Fibroblast of skin of left quadriceps (primary cell): ENCODE data around the gene ARSD.
A peak's percentile ranks its signal among the peaks of the same experiment; 100 is the strongest.
"Not testable (repeated sequence)": the region's sequence is repeated elsewhere in the genome, so short reads cannot be mapped to it uniquely, and the experiment has no call there.

Experiments
- DNase-seq, 2 experiments: peaks; one replicate each; pipeline ENCODE4 v3.0.0-alpha.2; 2013; ENCODE audit warnings: low read depth in 2 of 2

The ARSD gene, protein sequence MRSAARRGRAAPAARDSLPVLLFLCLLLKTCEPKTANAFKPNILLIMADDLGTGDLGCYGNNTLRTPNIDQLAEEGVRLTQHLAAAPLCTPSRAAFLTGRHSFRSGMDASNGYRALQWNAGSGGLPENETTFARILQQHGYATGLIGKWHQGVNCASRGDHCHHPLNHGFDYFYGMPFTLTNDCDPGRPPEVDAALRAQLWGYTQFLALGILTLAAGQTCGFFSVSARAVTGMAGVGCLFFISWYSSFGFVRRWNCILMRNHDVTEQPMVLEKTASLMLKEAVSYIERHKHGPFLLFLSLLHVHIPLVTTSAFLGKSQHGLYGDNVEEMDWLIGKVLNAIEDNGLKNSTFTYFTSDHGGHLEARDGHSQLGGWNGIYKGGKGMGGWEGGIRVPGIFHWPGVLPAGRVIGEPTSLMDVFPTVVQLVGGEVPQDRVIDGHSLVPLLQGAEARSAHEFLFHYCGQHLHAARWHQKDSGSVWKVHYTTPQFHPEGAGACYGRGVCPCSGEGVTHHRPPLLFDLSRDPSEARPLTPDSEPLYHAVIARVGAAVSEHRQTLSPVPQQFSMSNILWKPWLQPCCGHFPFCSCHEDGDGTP

DNA sequence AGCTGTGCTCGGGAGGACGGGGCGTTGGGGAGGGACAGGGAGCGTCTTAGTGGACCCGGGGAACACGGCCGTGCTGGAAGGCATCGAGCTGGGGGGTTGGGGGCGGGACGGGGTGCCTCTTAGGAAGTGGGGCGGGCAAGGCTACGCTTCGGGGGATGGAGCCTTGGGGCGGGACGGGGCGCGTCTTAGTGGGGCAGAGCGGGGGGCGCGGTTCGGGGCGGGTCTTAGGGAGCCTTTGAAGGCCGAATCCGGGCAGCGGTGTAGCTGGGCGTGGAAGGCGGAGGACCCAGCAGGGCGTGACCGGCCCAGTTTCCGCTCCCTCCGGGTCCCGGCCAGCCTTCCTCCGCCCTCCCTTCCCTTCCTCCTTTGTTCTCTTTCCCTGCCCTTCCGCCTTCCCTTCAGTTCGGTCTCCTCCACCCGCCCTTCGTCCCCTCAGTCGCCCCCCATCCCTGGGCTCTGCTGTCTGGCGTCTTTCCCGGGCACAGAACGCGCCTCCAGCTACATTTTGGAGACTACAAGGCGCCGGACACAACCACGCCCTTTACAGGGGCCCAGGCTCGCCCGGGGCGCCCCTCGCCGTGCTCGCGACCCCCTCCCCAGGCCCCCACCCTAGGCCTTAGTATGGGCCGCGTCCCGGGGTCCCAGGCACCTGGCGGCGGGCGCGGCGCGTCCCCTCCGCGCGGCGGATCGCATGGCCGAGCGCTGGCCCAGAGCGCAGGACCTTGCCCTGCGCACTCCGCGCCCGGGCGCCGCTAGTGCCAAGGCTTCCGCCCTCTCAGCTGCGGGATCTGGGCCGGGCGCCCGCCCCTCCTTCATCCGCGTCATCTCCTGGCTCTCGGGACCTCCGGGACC is at the start of gene ARSD:
ARSD (minus strand) TSS at position 757 of the 852 bp plus-strand sequence; CDS start at position 693, 64 bp downstream.
- peak; percentile 67 to 68 for DNase-seq

DNA sequence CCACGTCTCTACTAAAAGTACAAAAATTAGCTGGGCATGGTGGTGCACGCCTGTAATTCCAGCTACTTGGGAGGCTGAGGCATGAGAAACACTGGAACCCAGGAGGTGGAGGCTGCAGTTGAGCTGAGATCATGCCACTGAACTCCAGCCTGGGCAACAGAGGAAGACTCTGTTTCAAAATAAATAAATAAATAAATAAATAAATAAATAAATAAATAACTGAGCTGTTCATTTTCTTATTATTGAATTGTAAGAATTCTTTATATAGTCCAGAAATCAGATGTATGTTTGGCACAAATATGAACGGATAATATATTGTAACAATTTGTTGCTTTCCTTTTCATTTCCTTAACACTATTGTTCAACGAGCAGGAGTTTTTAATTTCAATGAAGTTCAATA is 49.5 kb upstream of the ARSD start:
- not testable (repeated sequence) for DNase-seq

DNA sequence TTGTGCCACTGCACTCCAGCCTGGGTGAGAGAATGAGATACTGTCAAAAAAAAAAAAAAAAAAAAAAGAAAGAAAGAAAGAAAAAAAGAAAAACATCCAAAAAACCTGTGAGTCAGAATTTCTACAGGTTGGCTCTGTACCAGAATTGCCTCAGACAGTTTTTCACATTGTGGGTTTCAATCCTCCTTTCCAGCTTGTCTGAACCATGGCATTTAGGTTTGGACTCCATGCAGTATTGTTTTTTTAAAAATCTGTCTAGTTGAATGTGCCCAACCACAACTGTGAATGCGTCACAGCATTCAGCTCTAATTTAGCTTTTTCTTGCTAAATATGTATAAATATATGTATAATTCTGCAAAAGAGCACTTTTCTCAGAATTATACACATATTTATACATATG is 45.8 kb upstream of the ARSD start:
- no peak for DNase-seq

DNA sequence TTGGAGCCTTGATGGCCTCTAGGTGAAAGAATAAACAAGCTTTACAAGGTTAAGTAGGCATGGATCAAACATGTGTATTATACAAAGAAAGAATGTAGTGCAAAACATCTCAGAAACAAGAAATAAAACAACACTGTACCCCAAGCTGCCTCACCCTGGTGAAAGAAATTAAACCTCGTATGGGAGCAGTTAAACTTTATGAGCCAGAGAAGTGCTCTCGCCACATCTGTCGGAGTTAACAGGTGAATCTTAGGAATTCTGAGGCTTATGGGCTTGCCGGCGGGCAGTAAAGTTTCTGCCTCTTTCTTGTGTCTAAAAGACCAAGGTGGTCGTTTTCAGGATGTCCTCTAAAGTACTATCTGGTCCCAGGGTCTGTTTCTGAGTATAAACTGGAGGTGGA is 43.3 kb upstream of the ARSD start:
- DNase-seq, result no peak

DNA sequence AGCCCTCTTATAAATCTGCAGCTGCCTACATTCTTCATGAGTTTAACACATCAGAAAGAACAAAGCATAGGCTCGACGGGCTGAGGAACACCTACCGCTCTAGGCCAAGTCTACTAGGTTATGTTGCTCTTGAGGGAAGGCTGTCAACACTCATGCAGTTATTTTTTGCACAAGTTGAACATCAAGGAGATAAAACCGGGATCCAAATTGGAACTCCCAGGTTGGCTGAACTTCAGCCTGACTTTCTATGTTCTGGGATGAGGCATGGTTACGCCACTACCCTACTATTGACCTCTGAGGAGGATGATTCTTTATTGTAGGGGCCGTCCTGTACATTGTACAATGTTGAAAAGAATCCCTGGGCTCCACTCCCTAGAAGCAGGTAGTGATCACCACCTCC is 39.9 kb upstream of the ARSD start:
- DNase-seq, result no peak

DNA sequence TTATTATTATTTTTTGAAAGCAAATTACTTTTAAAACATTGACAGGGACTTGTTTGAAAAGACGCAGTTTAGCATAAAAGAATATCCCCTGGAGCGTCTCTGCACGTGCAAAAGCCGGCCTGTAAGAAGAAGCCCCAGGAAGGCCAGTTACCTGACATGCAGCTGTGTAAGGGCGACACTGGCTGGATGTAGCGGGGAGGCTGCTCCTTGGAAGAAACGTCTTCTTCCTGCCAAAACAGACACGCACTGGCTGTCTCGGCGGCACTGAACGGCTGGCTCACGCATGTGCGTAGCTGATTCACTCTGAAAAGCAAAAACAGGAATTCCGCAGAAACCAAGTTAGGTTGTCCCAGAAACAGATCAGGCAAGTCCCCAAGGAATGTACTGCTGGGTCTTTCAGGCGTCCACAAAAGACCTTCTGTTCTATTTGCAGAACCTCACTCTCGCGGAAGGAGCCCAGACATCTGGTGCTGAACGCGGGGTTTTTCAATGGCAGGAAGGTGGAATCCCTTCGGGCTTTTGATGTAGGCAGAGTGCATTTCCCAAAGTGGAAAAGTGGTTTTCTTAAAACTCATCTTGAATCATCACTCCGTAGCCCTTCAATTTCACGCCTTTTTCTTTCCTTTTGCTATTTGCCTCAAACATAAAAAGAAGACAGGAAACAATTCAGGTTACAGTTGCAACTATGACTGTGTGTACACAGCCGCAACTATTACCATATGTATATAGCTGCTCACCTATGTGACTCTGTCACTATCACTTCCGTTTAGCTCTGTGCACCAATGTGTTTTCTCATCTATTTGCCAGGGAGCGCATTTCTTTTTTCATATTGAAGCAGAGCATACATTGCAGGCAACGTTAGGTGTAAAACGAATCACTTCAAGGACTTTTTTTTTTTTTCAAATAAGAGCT is 39.1 kb upstream of the ARSD start:
- DNase-seq, result peak in 1 of 2 experiments; percentile 5

DNA sequence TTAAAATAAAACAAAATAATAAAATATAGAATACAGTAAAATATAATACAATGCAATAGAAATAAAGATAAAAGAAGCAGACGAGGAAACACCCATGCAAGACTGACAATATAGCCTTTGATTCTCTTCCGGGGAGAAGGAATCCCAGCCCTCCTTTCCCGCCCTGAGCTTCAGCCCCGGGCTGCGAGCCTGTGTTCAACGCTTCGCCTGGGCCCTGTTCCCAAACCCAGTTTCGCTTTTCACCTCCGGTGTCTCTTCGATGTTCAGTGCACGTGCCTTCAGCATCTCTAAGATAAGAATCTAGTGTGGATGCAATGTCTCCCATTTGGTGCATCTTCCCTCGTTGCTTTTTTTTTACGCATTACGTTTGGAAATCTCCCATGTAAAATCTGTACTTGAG is 38.4 kb upstream of the ARSD start:
- no peak for DNase-seq

DNA sequence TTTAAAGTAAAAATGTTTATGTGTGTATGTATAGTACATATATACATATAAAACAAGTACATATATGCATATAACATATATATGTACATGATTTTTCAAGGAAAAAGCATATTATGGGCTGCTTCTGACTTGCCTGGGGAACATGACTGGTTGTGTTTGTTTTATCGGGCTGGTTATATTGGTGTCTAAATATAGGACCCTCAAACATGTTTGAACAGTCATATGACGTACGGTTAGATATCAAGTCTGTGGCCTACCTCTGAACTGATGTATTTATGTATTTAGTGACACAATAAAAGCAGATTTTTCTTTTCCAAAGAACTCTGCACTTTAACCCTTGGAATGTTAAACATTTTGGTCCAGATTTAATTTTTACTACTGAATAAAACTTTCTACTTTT is 37.9 kb upstream of the ARSD start:
- DNase-seq, result no peak

DNA sequence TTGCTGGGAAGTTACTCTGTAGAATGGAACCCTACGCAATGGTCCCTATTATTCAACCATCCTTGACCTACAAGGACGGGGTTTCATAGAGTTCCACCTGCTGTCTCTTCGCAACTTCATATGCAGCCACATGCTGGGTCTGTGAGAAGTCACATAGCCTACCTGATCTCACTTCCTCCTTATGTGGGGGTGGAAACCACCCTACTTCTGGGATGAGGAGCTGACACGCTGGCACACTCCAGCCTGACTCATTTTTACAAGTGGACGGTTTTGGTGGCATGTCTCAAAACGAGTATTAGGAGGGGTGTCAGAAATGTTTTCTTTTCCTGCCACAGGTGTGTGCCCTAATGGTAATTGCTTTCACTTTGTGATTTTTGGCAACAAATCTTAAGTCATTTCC is 36.8 kb upstream of the ARSD start:
- no peak for DNase-seq

DNA sequence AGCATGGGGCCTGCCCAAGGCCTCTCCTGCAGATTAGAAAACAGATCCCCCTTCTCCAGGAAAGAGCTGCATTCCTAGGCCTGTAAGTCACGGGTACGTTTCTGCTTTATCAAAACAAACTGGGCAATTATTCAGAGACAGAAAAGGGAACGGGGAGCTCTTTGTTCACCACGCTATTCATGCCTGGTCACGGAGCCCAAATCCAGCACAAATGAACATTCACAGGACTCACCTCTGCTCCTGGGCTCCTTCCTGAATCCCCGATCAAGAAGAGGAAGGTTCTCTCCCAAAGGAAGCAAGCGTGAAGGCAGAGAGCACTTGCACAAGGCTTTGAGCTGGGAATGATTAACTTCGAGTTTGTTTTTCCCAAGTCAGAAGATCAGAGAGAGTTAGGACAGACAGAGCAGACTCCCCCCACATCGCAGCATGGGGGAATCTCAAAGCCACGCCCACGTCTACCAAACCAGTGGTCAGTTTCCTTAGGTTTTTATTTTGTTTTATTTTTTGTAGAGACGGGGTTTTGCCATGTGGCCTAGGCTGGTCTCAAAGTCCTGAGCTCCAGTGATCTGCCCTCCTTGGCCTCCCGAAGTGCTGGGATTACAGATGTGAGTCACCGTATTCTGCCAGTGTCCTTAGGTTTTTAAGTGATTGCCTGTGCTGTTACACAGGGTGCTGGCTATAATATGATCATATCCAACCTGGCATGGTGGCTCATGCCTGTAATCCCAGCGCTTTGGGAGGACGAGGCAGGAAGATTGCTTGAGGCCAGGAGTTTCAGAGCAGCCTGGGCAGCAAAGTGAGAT is 35.1 kb upstream of the ARSD start:
- DNase-seq, result peak; percentile 13 to 20

DNA sequence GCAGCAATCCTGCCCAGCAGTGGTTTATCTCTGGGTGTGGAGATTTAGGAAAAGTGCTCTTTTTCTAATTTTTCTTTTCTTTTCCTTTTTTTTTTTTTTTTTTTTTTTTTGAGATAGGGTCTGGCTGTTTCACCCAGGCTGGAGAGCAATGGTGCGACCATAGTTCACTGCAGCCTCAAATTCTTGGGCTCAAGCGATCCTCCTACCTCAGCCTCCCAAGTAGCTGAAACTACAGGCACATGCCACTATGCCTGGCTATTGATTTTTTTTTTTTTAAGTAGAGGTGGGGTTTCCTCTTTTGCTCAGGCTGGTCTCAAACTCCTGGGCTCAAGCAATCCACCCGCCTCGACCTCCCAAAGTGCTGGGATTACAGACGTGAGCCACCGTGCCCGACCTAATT is 34.3 kb upstream of the ARSD start:
- DNase-seq, result not testable (repeated sequence)

DNA sequence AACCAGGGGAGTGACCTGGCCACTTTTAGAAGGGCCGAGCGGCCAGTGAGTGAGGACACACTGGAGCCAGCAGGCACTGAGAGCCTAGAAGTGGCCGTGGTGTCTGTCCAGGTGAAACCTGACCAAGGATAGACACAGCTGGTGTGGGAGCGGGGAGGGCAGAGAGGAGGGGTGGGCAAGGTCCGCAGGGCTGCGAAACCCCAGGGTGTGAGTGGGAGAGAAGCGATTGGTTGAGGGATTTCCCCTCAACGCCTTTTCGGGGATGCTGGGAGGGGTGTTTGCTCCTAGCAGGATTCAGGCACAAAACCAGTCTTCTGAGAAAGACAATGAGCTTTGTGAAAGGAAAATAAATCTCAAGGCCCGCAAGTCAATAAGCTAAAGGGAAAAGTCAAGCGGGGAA is 33.2 kb upstream of the ARSD start:
- DNase-seq, result no peak

DNA sequence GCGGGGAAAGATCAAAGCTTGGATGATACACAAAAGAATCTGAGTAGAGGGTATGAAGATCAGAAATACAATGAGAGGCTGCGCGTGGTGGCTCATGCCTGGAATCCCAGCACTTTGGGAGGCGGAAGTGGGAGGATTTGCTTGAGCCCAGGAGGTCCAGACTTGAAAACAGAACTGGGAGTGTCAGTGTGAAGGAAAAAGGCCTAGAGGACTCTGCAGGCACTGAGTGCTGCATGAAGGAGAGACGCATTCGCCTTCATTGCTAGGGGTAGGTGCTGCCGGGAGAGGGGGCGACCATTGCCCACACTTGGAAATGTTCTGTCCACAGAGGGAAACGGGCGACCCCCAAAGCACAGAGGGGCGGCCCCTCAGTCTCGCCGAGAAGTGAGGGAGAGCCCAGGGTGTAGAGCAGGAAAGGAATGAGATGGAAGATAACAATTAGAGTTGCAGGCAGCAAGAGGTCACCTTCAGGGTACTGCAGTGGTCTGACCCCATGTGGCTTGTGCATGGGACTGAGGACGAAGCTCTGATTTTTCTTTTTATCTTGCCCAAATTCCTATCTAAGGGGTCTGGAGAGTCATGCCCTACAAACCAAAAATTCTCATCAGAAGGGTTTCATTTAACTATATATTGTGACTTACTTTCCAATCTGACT is 31.8 kb upstream of the ARSD start:
- no peak for DNase-seq

DNA sequence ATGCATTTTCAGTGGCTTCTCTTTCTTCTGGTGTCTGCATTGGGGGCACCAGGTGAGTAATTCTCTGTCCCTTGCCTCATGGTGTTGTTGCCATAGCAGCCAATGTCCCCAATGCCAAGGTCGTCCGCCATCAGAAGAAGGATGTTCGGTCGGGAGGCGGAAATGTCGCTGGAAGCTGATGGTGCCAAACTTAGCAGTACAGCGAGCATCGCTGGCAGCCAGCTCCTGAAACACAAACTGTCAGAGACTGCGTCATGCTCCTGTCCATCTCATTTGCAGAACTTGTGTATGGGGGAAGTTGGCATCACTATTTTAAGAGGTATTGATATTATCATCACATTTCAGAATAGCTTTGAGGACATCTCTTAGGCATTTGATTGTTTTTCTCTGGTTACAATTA is 29.1 kb upstream of the ARSD start:
- DNase-seq, result no peak

DNA sequence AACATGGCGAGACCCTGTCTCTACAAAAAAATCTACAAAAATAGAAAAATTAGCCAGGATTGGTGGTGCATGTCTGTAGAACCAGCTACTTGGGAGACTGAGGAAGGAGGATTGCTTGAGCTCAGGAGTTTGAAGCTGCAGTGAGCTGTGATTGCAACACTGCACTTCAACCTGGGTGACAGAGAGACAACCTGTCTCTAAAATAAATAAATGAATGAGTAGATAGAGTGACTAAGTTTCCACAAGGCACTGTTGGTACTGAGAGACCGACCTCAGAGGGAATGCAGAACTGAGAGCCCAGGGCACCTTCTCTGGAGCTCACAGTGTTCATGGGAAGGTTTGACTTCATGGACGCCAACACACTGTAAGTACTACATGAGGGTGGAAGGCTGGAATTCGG is 26.7 kb upstream of the ARSD start:
- no peak for DNase-seq

DNA sequence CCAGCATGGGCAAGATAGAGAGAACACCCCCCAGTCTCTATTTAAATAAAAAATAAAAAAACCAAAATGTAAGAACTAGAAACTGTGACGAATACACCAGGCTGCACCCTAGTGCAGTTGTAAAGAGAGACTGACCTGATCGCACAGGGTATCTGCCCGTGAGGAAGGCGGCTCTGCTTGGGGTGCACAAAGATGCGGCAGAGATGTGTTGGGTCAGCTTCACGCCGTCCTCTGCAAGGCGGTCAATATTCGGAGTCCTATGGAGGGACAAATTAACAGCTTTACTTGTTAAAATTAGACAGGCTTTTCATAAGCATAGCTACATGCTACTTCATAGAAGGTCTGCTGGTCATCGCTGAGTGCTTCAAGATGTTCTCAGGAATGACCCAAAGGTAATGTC is 26.1 kb upstream of the ARSD start:
- DNase-seq, result no peak

DNA sequence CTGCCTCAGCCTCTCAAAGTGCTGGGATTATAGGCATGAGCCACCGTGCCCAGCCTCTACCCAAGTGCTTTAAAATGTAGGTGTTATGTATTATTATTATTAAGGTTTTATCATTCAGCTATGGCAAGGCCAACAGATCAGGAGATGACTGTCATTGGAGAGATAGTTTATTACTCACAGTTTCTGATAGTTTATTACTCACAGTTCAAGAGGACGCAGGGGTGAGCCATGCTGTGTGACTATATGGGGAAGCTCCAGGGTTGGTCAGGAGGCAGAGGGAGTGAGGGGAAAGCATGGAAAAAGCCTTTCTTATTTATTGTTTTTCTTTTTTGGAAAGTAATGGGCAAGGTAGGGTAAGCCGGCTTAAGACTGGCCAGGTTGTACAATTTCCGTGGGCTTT is 25.4 kb upstream of the ARSD start:
- DNase-seq, result no peak

DNA sequence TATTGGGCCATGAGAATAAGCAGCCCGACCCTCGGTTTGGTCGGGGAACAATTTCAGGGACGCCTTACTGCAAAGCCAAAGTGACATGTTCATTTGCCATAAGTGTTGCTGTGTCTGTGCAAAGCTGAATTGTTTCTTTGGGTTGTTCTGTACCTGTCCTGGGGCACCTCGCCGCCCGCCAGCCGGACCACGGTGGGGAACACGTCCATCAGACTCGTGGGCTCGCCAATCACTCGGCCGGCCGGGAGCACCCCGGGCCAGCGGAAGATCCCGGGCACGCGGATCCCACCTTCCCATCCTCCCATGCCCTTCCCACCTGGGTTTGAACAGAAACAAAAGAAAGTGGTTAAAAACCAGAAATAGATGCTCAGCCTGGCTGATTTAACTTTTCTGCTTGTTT is 8.8 kb upstream of the ARSD start:
- DNase-seq, result not testable (repeated sequence)

DNA sequence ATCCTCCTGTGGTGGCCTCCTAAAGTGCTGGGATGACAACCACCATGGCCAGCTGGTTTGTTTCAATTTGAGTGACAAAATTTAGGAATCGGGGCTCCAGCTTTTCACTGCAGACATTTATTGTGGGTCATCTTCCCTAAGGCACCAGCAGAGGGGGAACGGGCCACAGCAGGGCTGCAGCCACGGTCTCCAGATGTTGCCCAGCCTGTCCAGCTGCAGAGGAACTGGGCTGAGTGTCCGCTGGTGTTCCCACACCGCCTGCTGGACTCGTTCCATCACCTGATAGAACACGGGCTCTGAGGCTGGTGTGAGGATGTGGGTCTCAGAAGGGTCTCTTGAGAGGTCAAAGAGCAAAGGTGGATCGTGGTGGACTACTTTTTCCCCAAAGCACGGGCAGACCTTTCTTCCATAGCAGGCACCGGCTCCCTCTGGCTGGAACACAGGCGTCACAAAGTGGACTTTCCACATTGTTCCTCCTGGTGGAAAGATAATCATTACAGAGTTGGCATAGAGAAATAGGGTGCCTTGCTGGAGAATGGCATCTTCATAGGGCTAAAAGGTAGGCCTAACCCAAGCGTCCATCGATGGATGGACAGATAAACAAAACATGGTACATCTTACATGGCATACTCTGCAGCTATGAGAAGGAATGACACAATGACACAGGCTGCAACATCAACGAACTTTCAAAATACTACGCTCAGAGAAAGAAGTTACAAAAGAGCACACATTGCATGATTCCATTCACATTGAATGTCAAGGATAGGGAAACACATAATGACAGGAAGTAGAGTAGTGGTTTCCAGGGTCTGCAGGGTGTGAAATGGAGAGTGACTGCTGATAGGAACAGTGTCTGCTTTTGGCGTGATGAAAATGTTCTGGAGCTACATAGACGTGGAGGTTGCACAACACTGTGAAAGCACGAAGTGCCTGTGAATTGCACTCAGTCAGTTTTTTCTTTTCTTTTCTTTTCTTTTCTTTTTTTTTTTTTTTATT is 5.9 kb upstream of the ARSD start:
- DNase-seq, result no peak
